DOHH2 (cell line): ENCODE results near the gene RNASEH2A.

Experiments used
- EZH2phosphoT487 ChIP-seq: fragments of 200-600 bp; sonication (generic); IDR thresholded peaks from 2 replicates; pipeline ENCODE4 v1.6.1; 2017; ENCODE audit warnings: borderline replicate concordance, mild to moderate bottlenecking, antibody characterized with exemption, low read length, moderate library complexity, mixed read lengths
- TF ChIP-seq, protein P1 (sequence below): fragments of 200-600 bp; sonication (generic); IDR thresholded peaks from one replicate; pipeline ENCODE4 v1.5.1; 2014; ENCODE audit warnings: antibody characterized with exemption, mild to moderate bottlenecking, low read depth, low read length; ENCODE audit not compliant: poor library complexity, severe bottlenecking

DNA sequence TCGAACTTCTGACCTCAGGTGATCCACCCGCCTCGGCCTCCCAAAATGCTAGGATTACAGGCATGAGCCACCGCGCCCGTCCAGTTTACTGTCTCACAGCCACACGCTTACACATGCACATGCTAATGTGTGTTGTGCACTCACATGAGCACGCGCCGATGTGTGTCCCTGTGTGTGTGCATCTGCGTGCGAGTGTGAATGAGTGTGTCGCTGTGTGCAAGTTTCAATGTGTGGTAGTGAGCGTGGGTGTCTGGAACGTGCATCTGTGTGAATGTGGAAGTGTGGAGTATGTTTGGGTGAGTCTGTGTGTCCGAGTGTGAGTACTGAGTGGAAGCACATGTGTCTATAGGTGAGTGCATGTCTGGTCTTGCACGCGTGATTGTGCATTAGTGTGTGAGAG is 36.1 kb downstream of the RNASEH2A start:
- TF ChIP-seq, protein P1, sequence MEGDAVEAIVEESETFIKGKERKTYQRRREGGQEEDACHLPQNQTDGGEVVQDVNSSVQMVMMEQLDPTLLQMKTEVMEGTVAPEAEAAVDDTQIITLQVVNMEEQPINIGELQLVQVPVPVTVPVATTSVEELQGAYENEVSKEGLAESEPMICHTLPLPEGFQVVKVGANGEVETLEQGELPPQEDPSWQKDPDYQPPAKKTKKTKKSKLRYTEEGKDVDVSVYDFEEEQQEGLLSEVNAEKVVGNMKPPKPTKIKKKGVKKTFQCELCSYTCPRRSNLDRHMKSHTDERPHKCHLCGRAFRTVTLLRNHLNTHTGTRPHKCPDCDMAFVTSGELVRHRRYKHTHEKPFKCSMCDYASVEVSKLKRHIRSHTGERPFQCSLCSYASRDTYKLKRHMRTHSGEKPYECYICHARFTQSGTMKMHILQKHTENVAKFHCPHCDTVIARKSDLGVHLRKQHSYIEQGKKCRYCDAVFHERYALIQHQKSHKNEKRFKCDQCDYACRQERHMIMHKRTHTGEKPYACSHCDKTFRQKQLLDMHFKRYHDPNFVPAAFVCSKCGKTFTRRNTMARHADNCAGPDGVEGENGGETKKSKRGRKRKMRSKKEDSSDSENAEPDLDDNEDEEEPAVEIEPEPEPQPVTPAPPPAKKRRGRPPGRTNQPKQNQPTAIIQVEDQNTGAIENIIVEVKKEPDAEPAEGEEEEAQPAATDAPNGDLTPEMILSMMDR: no peak
- TF ChIP-seq EZH2phosphoT487: no peak
